ENCODE data around the gene ACBD5.
A peak's percentile ranks its signal among the peaks of the same experiment; 100 is the strongest.
"Not testable (repeated sequence)": the region's sequence is repeated elsewhere in the genome, so short reads cannot be mapped to it uniquely, and the experiment has no call there.

ACBD5 gene

DNA sequence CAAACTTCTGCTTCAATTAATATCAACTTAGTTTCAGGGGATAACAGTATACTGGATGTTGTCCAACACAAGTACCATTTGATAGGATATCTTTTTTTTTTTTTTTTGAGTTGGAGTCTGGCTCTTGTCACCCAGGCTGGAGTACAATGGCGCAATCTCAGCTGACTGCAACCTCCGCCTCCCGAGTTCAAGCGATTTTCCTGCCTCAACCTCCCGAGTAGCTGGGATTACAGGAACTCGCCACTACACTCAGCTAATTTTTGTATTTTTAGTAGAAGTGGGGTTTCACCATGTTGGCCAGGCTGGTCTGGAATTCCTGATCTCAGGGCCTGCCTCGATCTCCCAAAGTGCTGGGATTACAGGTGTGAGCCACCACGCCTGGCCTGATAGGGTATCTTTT is 3.1 kb downstream of the ACBD5 start:
- DNase-seq = not testable (repeated sequence)

DNA sequence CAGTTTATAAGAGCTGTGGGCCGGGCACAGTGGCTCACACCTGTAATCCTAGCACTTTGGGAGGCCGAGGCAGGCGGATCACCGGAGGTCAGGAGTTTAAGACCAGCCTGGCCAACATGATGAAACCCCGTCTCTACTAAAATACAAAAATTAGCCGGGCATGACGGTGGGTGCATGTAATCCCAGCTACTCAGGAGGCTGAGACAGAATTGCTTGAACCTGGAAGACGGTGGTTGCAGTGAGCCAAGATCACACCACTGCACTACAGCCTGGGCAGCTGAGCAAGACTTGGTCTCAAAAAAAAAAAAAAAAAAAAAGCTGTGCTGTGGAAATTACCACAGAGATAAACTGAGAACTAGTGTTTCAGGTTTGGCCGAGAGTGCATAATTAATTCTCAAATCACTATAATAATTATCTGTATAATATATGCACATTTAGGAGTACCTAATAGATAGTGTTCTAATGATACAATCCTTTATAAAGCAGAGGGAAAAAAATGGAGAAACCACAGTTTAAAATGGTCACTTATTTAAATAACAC is 3.9 kb downstream of the ACBD5 start:
- not testable (repeated sequence) for DNase-seq

DNA sequence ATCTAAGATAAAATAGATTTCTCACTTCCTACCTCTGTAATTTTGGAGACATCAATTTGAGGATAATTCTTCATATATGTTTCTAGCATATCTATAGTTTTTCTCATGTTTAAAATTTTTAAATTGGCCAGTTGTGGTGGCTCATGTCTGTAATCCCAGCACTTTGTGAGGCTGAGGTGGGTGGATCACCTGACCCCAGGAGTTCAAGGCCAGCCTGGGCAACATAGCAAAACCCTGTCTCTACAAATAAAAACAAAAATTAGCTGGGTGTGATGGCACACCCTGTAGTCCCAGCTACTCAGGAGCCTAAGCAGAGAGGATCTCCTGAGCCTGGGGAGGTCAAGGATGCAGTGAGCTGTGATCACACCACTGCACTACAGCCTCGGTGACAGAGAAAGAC is 4.9 kb downstream of the ACBD5 start:
- DNase-seq = no peak

DNA sequence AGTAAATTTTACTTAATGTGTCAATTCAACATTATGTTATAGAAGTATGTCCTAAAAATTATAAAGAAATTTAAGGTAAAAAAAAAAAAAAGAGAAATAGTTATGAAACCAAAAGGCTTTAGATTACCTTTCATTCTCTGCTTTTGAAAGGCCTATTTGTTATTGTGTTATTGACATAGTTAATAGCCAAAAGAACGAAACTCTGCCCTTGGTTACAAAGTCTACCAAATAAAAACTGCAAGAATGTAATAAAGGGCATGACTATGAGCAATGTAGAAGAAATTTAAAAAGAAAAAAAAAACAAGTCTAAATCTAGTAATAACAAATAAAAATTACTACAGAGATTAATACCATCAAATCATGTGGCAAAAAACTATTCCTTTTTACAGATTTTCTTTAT is 10.6 kb downstream of the ACBD5 start:
- no peak for DNase-seq

DNA sequence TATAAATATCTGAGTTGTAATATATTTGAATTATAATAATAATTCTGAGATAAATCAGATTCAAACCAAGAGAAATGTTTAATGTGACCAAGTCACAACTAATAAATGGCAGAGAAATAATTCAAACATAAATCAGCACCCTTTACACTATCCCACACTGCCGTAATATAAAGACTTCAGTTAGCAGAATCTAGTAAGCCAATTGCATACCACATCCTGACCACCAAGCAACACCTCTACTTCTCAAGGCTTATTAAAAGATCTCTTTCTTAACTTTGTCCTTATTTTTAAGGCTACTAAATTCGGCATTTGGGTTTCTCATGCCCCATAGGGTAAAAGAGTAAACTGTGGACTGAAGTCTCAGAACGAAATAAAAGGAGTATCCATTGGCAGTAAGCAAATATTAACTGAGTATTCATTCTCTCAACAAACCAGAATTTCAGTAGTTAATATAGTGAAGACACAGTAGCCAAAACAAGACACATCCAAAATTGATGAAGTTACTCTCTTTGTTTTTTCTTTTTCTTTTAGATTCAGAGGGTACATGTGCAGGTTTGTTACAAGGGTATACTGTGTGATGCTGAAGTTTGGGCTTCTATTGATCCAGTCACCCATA is 14.8 kb downstream of the ACBD5 start:
- DNase-seq = no peak

DNA sequence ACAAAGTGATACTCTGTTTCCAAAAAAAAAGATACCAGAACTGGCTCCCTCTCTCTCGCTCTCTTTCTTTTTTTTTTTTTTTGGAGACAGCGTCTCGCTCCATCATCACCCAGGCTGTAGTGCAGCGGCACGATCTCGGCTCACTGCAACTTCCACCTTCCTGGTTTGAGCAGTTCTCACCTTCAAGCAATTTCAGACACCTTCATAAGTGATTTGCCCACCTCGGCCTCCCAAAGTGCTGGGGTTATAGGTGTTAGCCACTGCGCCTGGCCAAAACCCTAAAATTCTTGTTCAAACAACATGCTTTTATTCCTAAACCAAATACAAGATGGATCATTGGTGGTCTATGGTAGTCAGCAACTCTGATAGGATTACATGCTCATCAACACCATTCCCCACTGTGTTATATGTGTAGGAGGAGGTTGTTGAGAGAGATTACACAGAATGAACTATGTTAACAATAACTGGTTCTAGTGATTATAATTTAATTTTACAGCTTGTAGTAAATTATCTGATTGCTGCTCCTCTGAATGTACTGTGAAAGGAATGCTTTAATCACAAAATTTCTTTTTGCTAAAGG is 15.5 kb downstream of the ACBD5 start:
- no peak for DNase-seq

DNA sequence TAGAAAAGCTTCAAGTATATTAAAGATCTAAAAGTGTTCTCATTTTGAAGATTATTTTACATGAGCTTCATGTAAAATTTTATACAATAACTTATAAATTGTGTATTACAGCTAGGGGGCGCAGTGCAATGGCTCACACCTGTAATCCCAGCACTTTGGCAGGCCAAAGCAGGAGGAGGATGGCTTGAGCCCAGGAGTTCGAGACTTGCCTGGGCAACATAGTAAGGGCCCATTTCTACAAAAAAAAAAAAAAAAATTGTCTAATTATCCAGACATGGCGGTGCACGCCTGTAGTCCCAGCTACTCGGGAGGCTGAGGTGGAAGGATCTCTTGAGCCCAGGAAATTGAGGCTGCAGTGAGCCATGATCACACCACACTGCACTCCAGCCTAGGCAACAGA is 16.6 kb downstream of the ACBD5 start:
- DNase-seq = peak; percentile 38

DNA sequence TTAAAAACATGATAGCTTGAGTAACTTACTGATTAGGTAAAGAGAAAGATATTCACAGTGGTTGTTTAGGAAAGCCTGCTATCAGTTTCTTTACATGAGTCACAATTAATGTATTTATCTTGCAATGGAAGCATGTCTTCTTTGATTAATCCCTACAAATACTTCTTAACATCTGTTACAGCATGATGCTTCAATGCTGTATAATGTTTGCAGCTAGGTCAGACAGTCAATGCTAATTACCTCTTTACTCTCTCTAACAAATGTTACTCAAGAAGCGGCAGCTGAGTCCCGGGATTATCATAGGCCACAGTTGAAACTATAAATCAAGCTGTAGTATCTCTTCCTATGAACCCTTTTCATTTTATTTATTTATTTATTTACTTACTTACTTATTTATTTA is 33.2 kb downstream of the ACBD5 start:
- no peak for DNase-seq

DNA sequence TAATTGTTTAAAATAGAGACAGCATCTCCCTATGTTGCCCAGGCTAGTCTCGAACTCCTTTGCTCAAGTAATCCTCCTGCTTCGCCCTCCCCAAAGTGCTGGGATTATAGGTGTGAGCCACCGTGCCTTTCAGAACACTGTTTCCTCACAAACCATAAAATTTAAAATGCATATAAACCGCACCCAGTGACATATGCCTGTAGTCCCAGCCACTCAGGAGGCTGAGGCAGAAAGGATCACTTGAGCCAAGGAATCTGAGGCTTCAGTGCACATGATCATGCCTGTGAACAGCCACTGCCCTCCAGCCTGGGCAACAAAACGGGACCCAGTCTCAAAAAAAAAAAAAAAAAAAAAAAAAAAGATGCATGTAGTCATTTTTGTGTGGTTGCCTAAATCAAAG is 36.8 kb downstream of the ACBD5 start:
- DNase-seq = no peak

DNA sequence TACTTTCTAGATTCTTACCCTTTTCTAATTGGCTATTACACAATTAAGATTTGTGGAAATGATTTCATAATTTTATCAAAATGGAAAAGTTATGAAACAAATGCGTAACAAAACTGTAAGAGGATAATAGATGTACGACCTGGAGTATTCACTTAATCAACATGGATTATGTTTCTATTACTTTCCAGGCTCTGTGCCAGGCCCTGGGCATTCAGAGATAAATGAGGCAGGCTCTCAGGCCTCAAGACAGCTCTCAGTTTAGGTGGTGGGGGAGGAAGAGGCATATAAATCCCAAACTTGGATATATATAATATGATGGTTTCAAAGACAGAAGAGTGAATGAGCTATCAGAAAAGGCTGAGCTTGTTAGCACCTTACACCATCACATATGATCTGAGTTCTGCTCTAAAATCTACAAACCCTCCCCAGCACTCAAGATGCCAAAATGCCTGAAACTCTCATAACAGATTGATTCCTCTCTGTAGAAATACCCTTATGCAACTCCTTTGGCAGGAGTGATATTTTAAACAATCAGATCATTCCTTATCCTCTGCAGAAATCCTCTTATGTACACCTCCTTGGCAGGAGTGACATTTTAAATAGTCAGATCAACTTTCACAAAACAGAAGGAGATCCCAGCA is 42.5 kb downstream of the ACBD5 start:
- no peak for DNase-seq

DNA sequence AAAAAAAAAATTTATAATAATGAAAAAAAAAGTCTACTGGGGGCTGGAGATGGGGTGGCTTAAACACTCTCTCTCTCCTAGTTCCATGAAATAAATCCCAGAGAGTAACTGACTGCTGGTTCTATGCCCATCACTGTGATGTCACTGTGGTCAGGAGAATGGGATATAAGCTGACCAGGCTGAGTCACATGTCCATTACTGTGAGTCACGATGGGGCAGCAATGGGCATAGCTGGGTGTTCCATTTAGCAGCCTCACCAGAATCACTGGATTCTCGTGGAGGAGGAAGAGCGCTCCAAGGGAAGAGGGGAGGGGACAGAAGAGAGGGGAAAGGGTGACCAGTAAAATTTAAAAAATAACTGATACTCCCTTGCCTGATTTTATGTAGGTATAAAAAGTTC is 48.3 kb downstream of the ACBD5 start:
- no peak for DNase-seq

DNA sequence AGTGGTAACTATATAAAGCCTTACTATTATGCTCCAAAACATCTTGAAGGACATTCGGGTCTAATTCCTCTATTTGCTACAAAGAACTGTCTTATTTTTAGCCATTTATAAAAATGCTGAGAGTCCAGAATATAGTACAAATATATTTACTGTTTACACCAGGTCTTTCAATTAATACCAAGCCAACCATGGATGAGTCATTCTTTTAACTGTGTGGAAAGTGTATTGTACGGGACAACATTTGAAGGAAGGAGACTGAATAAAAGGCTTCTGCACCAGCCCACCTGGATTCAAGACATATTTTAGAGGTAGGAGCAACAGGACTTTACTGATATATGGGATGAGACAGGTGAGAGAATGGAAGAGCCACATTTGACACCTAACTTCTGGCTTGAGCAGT is 50.1 kb downstream of the ACBD5 start:
- DNase-seq = no peak

DNA sequence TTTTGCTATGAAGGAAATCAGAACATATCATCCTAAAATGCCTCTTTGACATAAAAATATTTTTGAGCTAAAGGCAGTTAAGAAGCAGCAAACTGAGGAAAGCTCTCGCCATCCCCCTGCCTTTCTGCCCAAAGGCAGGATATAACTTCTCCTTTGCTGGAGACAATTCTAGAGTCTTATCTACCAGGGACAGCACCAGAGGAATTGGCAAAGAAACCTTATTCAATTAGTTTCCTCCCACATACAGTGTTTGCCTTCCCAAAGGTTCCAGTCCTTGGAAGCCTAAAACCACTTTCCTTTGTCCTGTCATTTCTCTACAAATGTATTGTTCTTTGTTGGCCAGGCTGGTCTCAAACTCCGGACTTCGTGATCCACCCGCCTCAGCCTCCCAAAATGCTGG is 51.7 kb downstream of the ACBD5 start:
- no peak for DNase-seq

DNA sequence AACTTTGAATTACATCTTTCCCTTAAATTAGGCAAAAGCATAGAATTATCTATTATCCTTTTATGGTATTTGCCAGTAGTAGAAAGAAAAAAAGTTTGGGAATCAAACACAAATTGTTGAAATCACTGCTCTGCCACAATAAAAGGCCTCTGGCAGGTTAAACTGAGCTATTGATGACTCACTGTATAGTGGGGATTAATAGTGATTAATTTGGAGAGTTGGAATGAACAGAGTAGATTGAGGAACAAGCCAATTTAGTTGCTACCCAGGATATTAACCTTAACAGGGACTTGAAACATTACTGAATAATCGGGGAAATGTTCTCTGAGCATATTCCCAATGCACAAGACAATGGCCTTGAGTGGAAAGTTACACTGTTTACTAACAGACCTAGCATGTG is 52.3 kb downstream of the ACBD5 start:
- DNase-seq = no peak

DNA sequence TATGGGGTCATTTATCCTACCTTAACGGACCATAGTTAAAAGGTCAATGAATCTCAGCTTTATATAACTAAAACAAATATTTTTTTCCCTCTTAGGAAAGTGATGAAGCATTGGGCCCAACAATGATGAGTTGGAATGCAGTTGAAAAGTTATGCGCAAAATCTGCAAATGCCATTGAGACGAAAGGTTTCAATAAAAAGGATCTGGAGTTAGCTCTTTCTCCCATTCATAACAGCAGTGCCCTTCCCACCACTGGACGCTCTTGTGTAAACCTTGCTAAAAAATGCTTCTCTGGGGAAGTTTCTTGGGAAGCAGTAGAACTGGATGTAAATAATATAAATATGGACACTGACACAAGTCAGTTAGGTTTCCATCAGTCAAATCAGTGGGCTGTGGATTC is 70.7 kb downstream of the ACBD5 start:
- DNase-seq = no peak

DNA sequence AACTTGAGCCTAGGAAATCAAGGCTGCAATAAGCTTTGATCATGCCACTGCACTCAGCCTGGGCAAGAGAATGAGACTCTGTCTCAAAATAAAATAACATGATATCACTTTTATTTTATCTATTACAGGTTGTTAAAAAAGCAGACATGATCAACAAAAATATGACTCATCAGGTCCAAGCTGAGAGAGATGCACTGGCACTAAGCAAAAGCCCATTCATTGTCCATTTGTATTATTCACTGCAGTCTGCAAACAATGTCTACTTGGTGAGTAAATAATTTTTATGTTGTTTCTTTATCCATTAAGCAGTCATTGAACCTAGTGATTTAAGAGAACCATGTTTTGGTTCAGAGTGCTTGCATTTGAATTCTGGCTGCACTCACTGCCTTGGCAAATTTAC is 82.2 kb downstream of the ACBD5 start:
- DNase-seq = no peak

DNA sequence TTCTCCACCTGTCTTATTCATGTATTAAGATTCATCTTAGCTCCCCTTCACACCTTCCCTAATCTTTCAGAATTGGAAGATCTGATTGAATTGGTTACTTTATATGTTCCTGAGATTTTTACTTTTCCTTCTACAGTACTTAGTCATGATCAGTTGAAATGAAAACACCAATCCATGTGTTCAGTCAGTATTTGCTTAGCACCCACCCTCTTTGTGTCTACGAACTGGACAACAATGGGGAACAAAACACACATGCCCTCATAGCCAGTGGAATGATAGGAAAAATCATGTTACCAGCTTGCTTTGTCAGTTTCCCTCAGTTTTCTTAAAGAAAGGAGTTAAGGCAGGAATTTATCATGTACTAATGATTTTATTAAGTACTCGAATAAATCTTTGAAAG is 83.4 kb downstream of the ACBD5 start:
- no peak for DNase-seq

DNA sequence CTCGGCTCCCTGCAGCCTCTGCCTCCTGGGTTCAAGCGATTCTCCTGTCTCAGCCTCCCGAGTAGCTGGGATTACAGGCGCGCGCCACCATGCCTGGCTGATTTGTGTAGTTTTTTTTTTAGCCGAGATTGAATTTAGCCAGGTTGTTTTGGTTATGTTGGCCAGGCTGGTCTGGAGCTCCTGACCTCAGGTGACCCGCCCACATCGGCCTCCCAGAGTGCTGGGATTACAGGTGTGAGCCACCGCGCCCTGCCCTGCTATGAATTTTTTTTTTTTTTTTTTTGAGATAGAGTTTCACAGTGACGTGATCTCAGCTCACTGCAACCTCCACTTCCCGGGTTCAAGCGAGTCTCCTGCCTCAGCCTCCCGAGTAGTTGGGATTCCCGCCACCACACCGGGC is 84.0 kb downstream of the ACBD5 start:
- DNase-seq = not testable (repeated sequence)

DNA sequence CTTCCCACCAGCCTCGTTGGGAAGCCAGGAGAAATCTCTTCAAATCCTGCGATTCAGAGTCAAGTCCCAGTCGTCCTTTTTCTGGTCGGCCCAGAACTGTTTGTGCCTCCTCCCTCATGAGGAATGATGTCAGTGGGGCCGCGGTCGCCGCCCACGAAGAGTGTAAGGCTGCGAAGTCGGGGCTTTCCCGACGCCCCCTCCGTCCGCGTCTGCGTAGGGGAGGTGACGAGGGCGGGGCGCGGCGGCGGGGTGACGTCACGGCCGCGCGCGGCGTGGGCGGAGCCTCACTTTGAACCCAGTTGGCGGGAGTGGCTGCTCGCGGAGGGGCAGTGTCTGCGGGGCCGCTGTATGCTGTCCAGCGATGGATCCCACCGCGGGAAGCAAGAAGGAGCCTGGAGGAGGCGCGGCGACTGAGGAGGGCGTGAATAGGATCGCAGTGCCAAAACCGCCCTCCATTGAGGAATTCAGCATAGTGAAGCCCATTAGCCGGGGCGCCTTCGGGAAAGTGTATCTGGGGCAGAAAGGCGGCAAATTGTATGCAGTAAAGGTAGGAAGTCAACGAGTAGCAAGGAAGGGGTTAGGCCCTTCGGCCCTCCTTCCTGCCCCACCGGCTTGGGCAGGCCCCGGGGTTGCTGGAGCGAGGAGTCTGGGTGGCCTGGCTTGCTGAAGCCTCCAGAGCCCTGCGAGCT is 85.4 kb downstream of the ACBD5 start, which contains the start of gene MASTL:
Gene MASTL, plus strand, starts transcription at position 287 of the 689 bp plus-strand sequence. Its CDS starts 75 bp downstream, at position 362.
- DNase-seq = peak; percentile 93

DNA sequence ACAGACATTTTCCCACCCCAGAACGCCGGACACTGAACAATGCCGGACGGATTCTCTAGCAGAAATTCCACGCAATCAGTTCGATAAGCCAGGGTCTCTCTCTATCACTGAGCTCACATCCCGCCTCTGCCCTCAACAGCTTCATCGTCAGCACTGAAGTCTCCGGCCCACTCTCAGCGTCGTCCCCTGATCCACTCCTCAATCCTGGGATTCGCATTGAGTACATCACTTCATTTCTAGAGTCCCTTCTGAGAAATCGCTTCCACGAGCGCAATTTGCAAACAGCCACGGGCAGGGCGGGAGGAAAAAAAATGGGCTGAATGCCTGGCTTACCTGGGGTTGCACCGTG is 86.8 kb downstream of the ACBD5 start:
- DNase-seq = no peak

DNA sequence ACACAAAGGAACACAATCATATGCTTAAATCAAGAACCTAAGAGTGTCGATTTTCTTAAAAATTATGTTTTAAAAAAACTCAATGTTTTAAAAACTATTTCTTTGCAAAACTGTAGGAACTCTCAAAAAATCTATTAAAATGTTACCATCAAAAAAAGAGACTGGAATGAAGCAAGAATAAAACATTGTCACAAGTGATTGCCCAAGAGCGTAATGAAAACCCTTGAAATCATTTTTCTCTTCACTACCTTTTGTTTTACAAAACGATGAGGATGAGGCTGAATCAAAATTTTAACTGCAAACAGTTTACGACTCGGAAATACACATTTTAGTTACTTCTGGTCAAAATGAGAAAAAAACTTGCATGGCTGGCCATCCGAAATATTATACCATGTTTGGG is 87.3 kb downstream of the ACBD5 start:
- no peak for DNase-seq

DNA sequence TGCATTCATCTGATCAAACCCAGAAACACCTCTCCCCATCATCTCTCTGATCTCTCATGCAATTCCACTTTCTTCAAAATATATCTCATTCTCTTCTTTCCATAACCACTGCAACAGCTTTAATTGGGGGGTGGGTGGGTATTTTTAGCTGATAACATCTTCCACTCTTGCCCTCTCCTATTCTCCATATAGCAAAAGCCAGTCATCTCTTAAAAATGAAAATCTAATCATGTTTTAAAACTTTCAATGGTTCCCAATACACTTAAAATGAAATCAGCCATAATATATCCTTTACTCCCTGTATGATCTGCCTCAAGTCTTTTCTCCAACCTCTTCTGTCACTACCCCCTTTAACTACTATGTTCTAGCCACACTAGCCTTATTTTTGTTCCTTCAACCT is 87.9 kb downstream of the ACBD5 start:
- DNase-seq = no peak

DNA sequence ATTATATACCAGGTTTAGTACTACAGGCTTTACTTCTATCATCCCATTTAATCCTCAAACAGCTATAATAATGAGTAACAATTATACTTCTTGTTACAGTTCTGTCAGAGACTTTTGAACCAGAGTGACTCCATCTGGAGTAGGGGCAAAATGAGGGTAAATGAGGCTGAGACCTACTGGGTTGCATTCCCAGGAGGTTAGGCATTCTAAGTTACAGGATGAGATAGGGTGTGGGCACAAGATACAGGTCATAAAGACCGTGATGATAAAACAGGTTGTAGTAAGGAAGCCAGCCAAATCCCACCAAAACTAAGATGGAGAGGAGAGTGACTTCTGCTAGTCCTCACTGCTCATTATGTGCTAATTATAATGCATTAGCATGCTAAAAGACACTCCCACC is 90.3 kb downstream of the ACBD5 start:
- DNase-seq = no peak

DNA sequence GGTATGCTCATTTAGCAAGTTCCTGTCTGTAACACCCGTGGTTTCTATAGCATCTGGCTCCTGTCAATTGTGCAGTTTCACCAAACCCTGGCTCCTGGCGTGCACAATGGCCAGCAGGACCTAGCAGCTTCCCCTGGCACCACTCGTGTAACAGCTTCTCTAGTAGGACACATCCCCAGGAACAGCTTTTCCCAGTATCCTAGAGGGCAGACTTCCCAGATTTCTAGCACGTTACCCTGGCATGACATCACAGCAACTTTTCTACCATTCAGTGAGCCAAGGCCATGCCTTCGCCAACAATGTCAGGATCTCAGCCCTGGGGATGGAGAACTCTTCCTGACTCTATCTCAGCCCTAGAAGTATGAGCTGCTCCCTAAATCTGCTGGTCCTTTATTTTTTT is 92.9 kb downstream of the ACBD5 start:
- DNase-seq = no peak

Data from activated CD4-positive, alpha-beta T cell treated with anti-CD3 and anti-CD28 coated beads, Interleukin-2, amount 50 U/mL, for 1 hour (primary cell).